SJSA1 (cell line): ENCODE measurements around the gene RSPO4. TPM values are rescaled to one million over a fixed set of nuclear protein-coding genes. Genes with fewer than 3 reads are reported as not detected.

Source experiments
- DNase-seq, 2 experiments: peaks; one replicate each; pipeline ENCODE4 v3.0.0-alpha.2; 2015 to 2020; ENCODE audit warnings: low spot score in 2 of 2, low read depth in 1 of 2
- H3K27ac ChIP-seq: fragments of 250-450 bp; sonication (Bioruptor Pico); 2 replicates; pipeline ENCODE4 v1.5.1; 2020; ENCODE audit warnings: mild to moderate bottlenecking, moderate library complexity
- H3K27me3 ChIP-seq: fragments of 250-450 bp; sonication (Bioruptor Pico); replicated peaks from 2 replicates; pipeline ENCODE4 v1.5.1; 2020; ENCODE audit warnings: mild to moderate bottlenecking, moderate library complexity
- H3K36me3 ChIP-seq: fragments of 250-450 bp; sonication (Bioruptor Pico); 2 replicates; pipeline ENCODE4 v1.5.1; 2020; ENCODE audit warnings: mild to moderate bottlenecking
- H3K4me1 ChIP-seq: fragments of 250-450 bp; sonication (Bioruptor Pico); replicated peaks from 2 replicates; pipeline ENCODE4 v1.6.1; 2021; ENCODE audit warnings: mild to moderate bottlenecking
- H3K4me3 ChIP-seq: fragments of 250-450 bp; sonication (Bioruptor Pico); 2 replicates; pipeline ENCODE4 v1.5.1; 2020; ENCODE audit warnings: mild to moderate bottlenecking
- H3K9me3 ChIP-seq: fragments of 250-450 bp; sonication (Bioruptor Pico); replicated peaks from 2 replicates; pipeline ENCODE4 v1.5.1; 2020; ENCODE audit warnings: mild to moderate bottlenecking
- total RNA-seq: library from RNA; depleted of rRNA; stranded (reverse); fragments of >200 nt; shearing (Covaris generic); gene quantifications from 2 replicates; pipeline ENCODE4 v1.2.3, GENCODE V29; 2014

The RSPO4 gene
- total RNA-seq, 1 experiment from 2014 or later: not detected

GRCh38 chr20:955111-955510 is 47.0 kb downstream of the RSPO4 start:
- no peak overlapping the region for H3K27ac ChIP-seq
- H3K4me3 ChIP-seq: no peak overlapping the region
- DNase-seq: no peak
- no peaks in the 10 kb centered on the region for H3K4me1 ChIP-seq
- H3K36me3 ChIP-seq: no peaks in the 10 kb centered on the region
- H3K9me3 ChIP-seq: no peaks in the 10 kb centered on the region
- 0 out of 2 replicates have a peak, but pooled peaks cover 4% of the 10 kb centered on the region for H3K27me3 ChIP-seq

- no peaks in the 10 kb centered on the region for H3K36me3 ChIP-seq
Measured at GRCh38 chr20:953742-954141, 48.4 kb downstream of the RSPO4 start.

GRCh38 chr20:952196-952795 is 49.8 kb downstream of the RSPO4 start:
- DNase-seq: no peak
- Histone ChIP-seq H3K9me3 (no peaks in the 10 kb centered on the region), H3K27ac (no peak overlapping the region), H3K27me3 (peaks cover 12% of the 10 kb centered on the region), H3K4me1 (no peaks in the 10 kb centered on the region), H3K36me3 (no peaks in the 10 kb centered on the region), H3K4me3 (no peak overlapping the region)

More at GRCh38 chr20:953742-954141, 48.4 kb downstream of the RSPO4 start:
- Histone ChIP-seq H3K27me3 (peaks cover 5% of the 10 kb centered on the region; the same call in 1 of the 2 replicates), H3K9me3 (no peaks in the 10 kb centered on the region), H3K27ac (no peak overlapping the region), H3K4me1 (no peaks in the 10 kb centered on the region), H3K4me3 (no peak overlapping the region)
- DNase-seq: no peak

- DNase-seq: no peak
- Histone ChIP-seq H3K27me3 (peaks cover 15% of the 10 kb centered on the region), H3K9me3 (no peaks in the 10 kb centered on the region), H3K27ac (no peak overlapping the region), H3K4me3 (no peak overlapping the region), H3K36me3 (no peaks in the 10 kb centered on the region), H3K4me1 (no peaks in the 10 kb centered on the region)
Measured at GRCh38 chr20:951384-952169, 50.5 kb downstream of the RSPO4 start.

GRCh38 chr20:949717-950116 is 52.4 kb downstream of the RSPO4 start:
- Histone ChIP-seq H3K4me3 (no peak overlapping the region), H3K4me1 (no peaks in the 10 kb centered on the region)

GRCh38 chr20:946826-947225 is 55.3 kb downstream of the RSPO4 start:
- Histone ChIP-seq H3K9me3 (no peaks in the 10 kb centered on the region), H3K4me3 (no peak overlapping the region), H3K27ac (no peak overlapping the region), H3K36me3 (no peaks in the 10 kb centered on the region), H3K4me1 (no peaks in the 10 kb centered on the region), H3K27me3 (peaks cover 25% of the 10 kb centered on the region)
- no peak for DNase-seq

More at GRCh38 chr20:949717-950116, 52.4 kb downstream of the RSPO4 start:
- DNase-seq: no peak
- Histone ChIP-seq H3K36me3 (no peaks in the 10 kb centered on the region), H3K27ac (no peak overlapping the region), H3K27me3 (peaks cover 21% of the 10 kb centered on the region), H3K9me3 (no peaks in the 10 kb centered on the region)

GRCh38 chr20:945841-946240 is 56.3 kb downstream of the RSPO4 start:
- Histone ChIP-seq H3K27ac (no peak overlapping the region), H3K4me1 (no peaks in the 10 kb centered on the region), H3K9me3 (no peaks in the 10 kb centered on the region), H3K36me3 (no peaks in the 10 kb centered on the region), H3K27me3 (peaks cover 25% of the 10 kb centered on the region), H3K4me3 (no peak overlapping the region)
- DNase-seq: no peak

- H3K36me3 ChIP-seq: no peaks in the 10 kb centered on the region
- no peaks in the 10 kb centered on the region for H3K4me1 ChIP-seq
- peaks cover 25% of the 10 kb centered on the region for H3K27me3 ChIP-seq
- no peak overlapping the region for H3K27ac ChIP-seq
- no peaks in the 10 kb centered on the region for H3K9me3 ChIP-seq
- H3K4me3 ChIP-seq: no peak overlapping the region
- no peak for DNase-seq
Measured at GRCh38 chr20:944774-945410, 57.2 kb downstream of the RSPO4 start.

- no peaks in the 10 kb centered on the region for H3K9me3 ChIP-seq
- no peak overlapping the region for H3K4me3 ChIP-seq
- H3K27me3 ChIP-seq: peaks cover 25% of the 10 kb centered on the region
- DNase-seq: no peak
- H3K27ac ChIP-seq: no peak overlapping the region
- no peaks in the 10 kb centered on the region for H3K4me1 ChIP-seq
- H3K36me3 ChIP-seq: no peaks in the 10 kb centered on the region
Measured at GRCh38 chr20:944148-944547, 58.0 kb downstream of the RSPO4 start.

- Histone ChIP-seq H3K9me3 (no peaks in the 10 kb centered on the region), H3K27ac (no peak overlapping the region), H3K36me3 (no peaks in the 10 kb centered on the region), H3K4me1 (no peaks in the 10 kb centered on the region), H3K27me3 (peaks cover 13% of the 10 kb centered on the region; the same call in 1 of the 2 replicates), H3K4me3 (no peak overlapping the region)
- no peak for DNase-seq
Measured at GRCh38 chr20:942611-943010, 59.5 kb downstream of the RSPO4 start.

GRCh38 chr20:940926-941325 is 61.2 kb downstream of the RSPO4 start:
- Histone ChIP-seq H3K9me3 (no peaks in the 10 kb centered on the region), H3K27ac (no peak overlapping the region), H3K27me3 (0 out of 2 replicates have a peak, but pooled peaks cover 4% of the 10 kb centered on the region), H3K4me1 (no peaks in the 10 kb centered on the region), H3K4me3 (no peak overlapping the region), H3K36me3 (no peaks in the 10 kb centered on the region)
- DNase-seq: no peak

GRCh38 chr20:939606-940005 is 62.5 kb downstream of the RSPO4 start:
- H3K27me3 ChIP-seq: 0 out of 2 replicates have a peak, but pooled peaks cover 4% of the 10 kb centered on the region
- no peak overlapping the region for H3K4me3 ChIP-seq
- no peak for DNase-seq
- no peaks in the 10 kb centered on the region for H3K4me1 ChIP-seq
- no peaks in the 10 kb centered on the region for H3K36me3 ChIP-seq
- no peak overlapping the region for H3K27ac ChIP-seq
- no peaks in the 10 kb centered on the region for H3K9me3 ChIP-seq

- Histone ChIP-seq H3K36me3 (no peaks in the 10 kb centered on the region), H3K27me3 (0 out of 2 replicates have a peak, but pooled peaks cover 3% of the 10 kb centered on the region)
- DNase-seq: no peak
Measured at GRCh38 chr20:934186-934840, 67.8 kb downstream of the RSPO4 start.

More at GRCh38 chr20:934186-934840, 67.8 kb downstream of the RSPO4 start:
- H3K9me3 ChIP-seq: no peaks in the 10 kb centered on the region
- H3K4me3 ChIP-seq: no peak overlapping the region
- no peaks in the 10 kb centered on the region for H3K4me1 ChIP-seq
- H3K27ac ChIP-seq: no peak overlapping the region
